K562 treated with DMSO at 1 percent for 4 hours (cell line): ENCODE results near the gene ZDHHC15. TPM values are rescaled to one million over a fixed set of nuclear protein-coding genes. Genes with fewer than 3 reads are reported as not detected.

Experiments
- total RNA-seq: library from RNA; unstranded; fragments of 300-600 nt; gene quantifications from 2 replicates; pipeline ENCODE4 v1.2.3, GENCODE V29; 2022; ENCODE audit not compliant: insufficient read depth

The ZDHHC15 gene, protein sequence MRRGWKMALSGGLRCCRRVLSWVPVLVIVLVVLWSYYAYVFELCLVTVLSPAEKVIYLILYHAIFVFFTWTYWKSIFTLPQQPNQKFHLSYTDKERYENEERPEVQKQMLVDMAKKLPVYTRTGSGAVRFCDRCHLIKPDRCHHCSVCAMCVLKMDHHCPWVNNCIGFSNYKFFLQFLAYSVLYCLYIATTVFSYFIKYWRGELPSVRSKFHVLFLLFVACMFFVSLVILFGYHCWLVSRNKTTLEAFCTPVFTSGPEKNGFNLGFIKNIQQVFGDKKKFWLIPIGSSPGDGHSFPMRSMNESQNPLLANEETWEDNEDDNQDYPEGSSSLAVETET
- total RNA-seq: not detected in 2 replicates

DNA sequence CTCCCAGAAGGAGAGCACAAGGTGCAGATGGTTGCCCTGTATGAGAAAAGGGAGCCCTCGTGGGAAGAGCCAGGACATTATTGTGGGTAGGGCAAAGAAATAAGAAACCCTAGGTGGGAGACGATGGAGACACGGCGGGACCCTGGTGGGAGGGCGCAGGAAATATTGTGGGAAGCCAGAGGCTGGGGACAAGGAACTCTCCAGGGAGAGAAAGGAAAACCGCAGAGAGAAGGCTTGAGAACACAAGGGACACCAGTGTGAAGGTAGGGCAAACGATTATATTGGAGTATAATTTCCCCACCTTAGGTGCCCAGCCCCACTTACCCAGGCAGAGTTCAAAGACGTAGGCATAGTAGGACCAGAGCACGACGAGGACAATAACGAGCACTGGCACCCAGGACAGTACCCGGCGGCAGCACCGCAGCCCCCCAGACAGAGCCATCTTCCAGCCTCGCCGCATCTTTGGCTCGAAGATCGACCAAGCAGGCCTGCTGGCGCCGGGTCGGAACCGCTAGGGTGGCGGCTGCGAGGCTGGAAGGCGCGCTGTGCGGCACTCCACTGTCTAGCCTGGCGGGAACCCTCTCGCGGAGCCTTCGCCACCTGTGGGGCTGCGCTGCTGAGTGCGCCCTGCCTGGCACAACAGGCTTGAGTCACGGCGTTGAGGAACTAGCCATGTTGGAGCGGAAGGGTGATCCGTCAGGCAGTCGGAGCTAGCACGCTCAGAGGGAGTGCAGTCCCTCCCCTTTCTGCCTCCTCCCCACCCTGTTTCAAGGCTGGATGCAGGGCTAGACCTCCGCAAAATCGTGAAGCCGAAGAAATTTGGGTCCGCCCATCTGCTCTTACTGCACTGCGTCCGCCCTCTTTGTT, at the start of gene ZDHHC15:
TSS of gene ZDHHC15 (minus strand) at position 473 of the 867 bp plus-strand sequence. CDS start at position 460, 13 bp downstream.

Other genes with a start within 250 kb of the ZDHHC15 start
- gene UPRT, start 249.0 kb downstream of the ZDHHC15 start, total RNA-seq: 4.4 and 4.8 TPM in 2 replicates